GM12873 (cell line): ENCODE measurements around the gene MRPL24.

Experiments used
- CTCF ChIP-seq: IDR thresholded peaks from 2 replicates; pipeline ENCODE4 v1.5.1; 2012; ENCODE audit warnings: low read depth, mild to moderate bottlenecking, moderate library complexity, low read length, control low read depth; ENCODE audit not compliant: insufficient read depth; ENCODE audit errors: missing control alignments

Gene MRPL24

GRCh38 chr1:156740741-156741480 is at the start of gene MRPL24:
TSS of gene MRPL24 (minus strand) at chr1:156741088. CDS start at chr1:156738704, 2,384 bp downstream.
- no peak for TF ChIP-seq CTCF

- no peak for TF ChIP-seq CTCF
Observed at GRCh38 chr1:156789621-156790318, 48.9 kb upstream of the MRPL24 start.

GRCh38 chr1:156788136-156788535 is 47.2 kb upstream of the MRPL24 start:
- no peak for TF ChIP-seq CTCF

- no peak for TF ChIP-seq CTCF
Observed at GRCh38 chr1:156786640-156787039, 45.8 kb upstream of the MRPL24 start.

GRCh38 chr1:156785458-156785857 is 44.6 kb upstream of the MRPL24 start:
- TF ChIP-seq CTCF: no peak

GRCh38 chr1:156781585-156782186 is 40.8 kb upstream of the MRPL24 start:
- TF ChIP-seq CTCF: no peak

GRCh38 chr1:156777573-156777972 is 36.7 kb upstream of the MRPL24 start:
- no peak for TF ChIP-seq CTCF
